ENCODE measurements around the gene RPS18.
"Not testable (repeated sequence)": the region's sequence is repeated elsewhere in the genome, so short reads cannot be mapped to it uniquely, and the experiment has no call there.

RPS18 gene

GRCh38 chr6:33271468-33272274, at the start of gene RPS18, which contains the start of gene VPS52:
Gene RPS18 (plus strand): TSS chr6:33272075. CDS start chr6:33272120, 45 bp downstream.
Gene VPS52 (minus strand): TSS chr6:33271876. CDS start chr6:33271675, 201 bp downstream.
- DNase-seq (ENCODE audit: low spot score), result peak; percentile 94
- TF ChIP-seq CTCF (IDR thresholded peaks at IDR 0.05; ENCODE audit: extremely low read depth, insufficient read depth, missing control alignments), result no peak
- in situ Hi-C loops (cut with MboI; ENCODE audit: low pct_unique_long_range_greater_than_20kb, low sequenced_read_pairs, unreplicated experiment), result no loop called here

- in situ Hi-C loops (cut with MboI; ENCODE audit: low pct_unique_long_range_greater_than_20kb, low sequenced_read_pairs, unreplicated experiment); DNase-seq (ENCODE audit: low spot score): not testable (repeated sequence)
These were observed 45.3 kb upstream of the RPS18 start for GRCh38 chr6:33226503-33227120.

- in situ Hi-C loops (cut with MboI; ENCODE audit: low pct_unique_long_range_greater_than_20kb, low sequenced_read_pairs, unreplicated experiment), result no loop called here
- DNase-seq (ENCODE audit: low spot score), result no peak
- TF ChIP-seq CTCF (IDR thresholded peaks at IDR 0.05; ENCODE audit: extremely low read depth, insufficient read depth, missing control alignments), result no peak
These were observed 36.6 kb upstream of the RPS18 start for GRCh38 chr6:33235221-33235634.

GRCh38 chr6:33236328-33236727, 35.5 kb upstream of the RPS18 start:
- DNase-seq (ENCODE audit: low spot score), result no peak
- in situ Hi-C loops (cut with MboI; ENCODE audit: low pct_unique_long_range_greater_than_20kb, low sequenced_read_pairs, unreplicated experiment), result no loop called here
- no peak for TF ChIP-seq CTCF (IDR thresholded peaks at IDR 0.05; ENCODE audit: extremely low read depth, insufficient read depth, missing control alignments)

GRCh38 chr6:33236852-33237251, 35.0 kb upstream of the RPS18 start:
- DNase-seq (ENCODE audit: low spot score), result no peak
- in situ Hi-C loops (cut with MboI; ENCODE audit: low pct_unique_long_range_greater_than_20kb, low sequenced_read_pairs, unreplicated experiment), result no loop called here
- TF ChIP-seq CTCF (IDR thresholded peaks at IDR 0.05; ENCODE audit: extremely low read depth, insufficient read depth, missing control alignments), result no peak

- no peak for TF ChIP-seq CTCF (IDR thresholded peaks at IDR 0.05; ENCODE audit: extremely low read depth, insufficient read depth, missing control alignments)
- in situ Hi-C loops (cut with MboI; ENCODE audit: low pct_unique_long_range_greater_than_20kb, low sequenced_read_pairs, unreplicated experiment), result no loop called here
- no peak for DNase-seq (ENCODE audit: low spot score)
These were observed 34.1 kb upstream of the RPS18 start for GRCh38 chr6:33237741-33238140.

- in situ Hi-C loops (cut with MboI; ENCODE audit: low pct_unique_long_range_greater_than_20kb, low sequenced_read_pairs, unreplicated experiment), result loop anchor here (10.0 kb wide), 1 partner anchor 237 kb away; the partner anchor contains the start of gene HLA-DOA
- no peak for DNase-seq (ENCODE audit: low spot score)
- no peak for TF ChIP-seq CTCF (IDR thresholded peaks at IDR 0.05; ENCODE audit: extremely low read depth, insufficient read depth, missing control alignments)
These were observed 29.9 kb upstream of the RPS18 start for GRCh38 chr6:33241968-33242367.
